Dendritic cell treated with granulocyte-macrophage colony-stimulating factor and Interleukin-4, amounts not matched to agents 40 ng/mL and 50 ng/mL, for 4 days (primary cell): ENCODE results near the gene FADS2.
A peak's percentile ranks its signal among the peaks of the same experiment; 100 is the strongest.

Source experiments
- H3K27ac Mint-ChIP-seq: one replicate; pipeline ENCODE4 v1.8.0; 2022; ENCODE audit warnings: mild to moderate bottlenecking, mixed read lengths
- H3K27me3 Mint-ChIP-seq: one replicate; pipeline ENCODE4 v1.8.0; 2022; ENCODE audit warnings: mild to moderate bottlenecking, mixed read lengths
- H3K36me3 Mint-ChIP-seq: one replicate; pipeline ENCODE4 v1.8.0; 2022; ENCODE audit warnings: low read depth, mixed read lengths
- H3K4me1 Mint-ChIP-seq: one replicate; pipeline ENCODE4 v1.8.0; 2022; ENCODE audit warnings: low read depth, mixed read lengths
- H3K4me3 Mint-ChIP-seq: one replicate; pipeline ENCODE4 v1.8.0; 2022; ENCODE audit warnings: mild to moderate bottlenecking, moderate library complexity, mixed read lengths
- H3K9me3 Mint-ChIP-seq: one replicate; pipeline ENCODE4 v1.8.0; 2022; ENCODE audit warnings: mixed read lengths
- intact Hi-C: fragments of 100-400 bp; cut with micrococcal nuclease; formaldehyde crosslinking; loops from one replicate; pipeline ENCODE4 v1.15.0; 2022

The FADS2 gene

GRCh38 chr11:61913699-61914395, 85.7 kb downstream of the FADS2 start:
- intact Hi-C loops = no loop called here
- Mint-ChIP-seq H3K9me3 (no peaks in the 10 kb centered on the region), H3K27me3 (peaks cover 55% of the 10 kb centered on the region), H3K36me3 (peaks cover 17% of the 10 kb centered on the region), H3K4me3 (no peak overlapping the region), H3K27ac (peak overlapping the region; percentile 51), H3K4me1 (peaks cover 81% of the 10 kb centered on the region)

DNA sequence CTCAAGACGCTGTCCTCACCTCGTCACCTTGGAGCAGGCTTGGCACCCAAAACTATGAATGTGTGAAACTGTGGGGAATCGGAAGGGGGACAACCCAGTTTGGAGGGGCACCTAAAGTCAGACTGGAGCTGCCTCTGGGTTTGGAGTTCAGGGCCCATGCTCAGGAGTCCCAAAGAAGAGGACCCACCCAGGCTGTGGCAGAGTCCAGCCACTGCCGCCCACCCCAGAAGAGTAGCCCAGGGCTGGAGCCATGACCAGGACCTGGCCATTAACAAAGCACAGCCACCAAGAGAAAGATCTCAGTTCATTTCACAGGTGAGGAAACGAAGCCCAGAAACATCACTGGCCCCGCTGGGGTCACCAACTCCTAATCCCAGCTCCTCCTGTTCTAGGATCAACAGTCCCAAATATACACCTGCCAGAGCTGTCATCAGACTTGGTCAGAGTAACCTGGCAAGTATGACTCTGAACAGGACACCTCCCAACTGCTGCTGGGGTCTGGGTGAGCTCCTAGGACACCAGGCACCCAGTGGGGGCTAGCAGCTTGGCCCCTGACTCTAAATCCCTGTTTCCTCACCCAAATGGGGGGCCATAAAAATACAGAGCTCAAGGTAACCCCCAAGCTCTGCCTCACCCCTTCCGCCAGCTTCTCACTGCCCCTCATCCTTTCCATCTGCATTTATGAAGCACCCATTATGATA, 86.5 kb downstream of the FADS2 start:
- Mint-ChIP-seq H3K27ac (peak overlapping the region; percentile 51), H3K4me3 (no peak overlapping the region), H3K9me3 (no peaks in the 10 kb centered on the region), H3K4me1 (peaks cover 79% of the 10 kb centered on the region), H3K27me3 (peaks cover 62% of the 10 kb centered on the region), H3K36me3 (peaks cover 17% of the 10 kb centered on the region)
- intact Hi-C loops = no loop called here

DNA sequence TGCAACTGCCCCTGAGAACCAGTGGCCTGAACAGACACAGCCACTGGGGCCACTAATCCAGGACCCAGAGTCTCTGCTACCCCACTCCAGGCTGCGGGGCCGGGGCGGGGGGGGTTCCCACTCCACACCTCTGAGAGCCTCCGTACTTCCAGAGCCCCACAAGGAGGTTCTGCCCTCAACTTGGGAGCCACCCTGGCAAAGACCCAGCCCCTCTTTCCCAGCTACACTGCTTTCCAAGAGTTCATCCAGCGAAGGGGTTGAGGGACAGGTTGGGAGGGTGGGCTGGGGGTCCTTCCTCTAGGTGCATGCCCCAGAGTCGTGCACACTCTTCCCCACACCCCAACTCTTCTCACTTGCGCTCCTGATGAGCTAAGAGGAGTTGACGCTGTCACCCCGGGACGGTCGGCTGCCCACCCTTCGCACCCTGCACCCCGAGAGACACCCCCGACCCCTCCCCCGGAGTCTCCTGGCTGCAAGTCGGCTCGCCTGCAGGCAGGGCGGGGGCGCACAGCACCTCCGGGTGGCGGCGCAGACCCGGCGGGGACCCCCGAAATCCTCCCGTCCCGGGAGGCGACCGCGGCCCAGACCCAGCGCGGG, 88.7 kb downstream of the FADS2 start:
- no peaks in the 10 kb centered on the region for H3K9me3 Mint-ChIP-seq
- peak overlapping the region; percentile 83 for H3K4me3 Mint-ChIP-seq
- intact Hi-C loops = no loop called here
- peaks cover 65% of the 10 kb centered on the region for H3K27me3 Mint-ChIP-seq
- H3K36me3 Mint-ChIP-seq = peaks cover 17% of the 10 kb centered on the region
- peaks cover 80% of the 10 kb centered on the region for H3K4me1 Mint-ChIP-seq
- H3K27ac Mint-ChIP-seq = peak overlapping the region; percentile 23
